Liver (tissue), 9 donors: ENCODE measurements around the gene SECTM1. TPM values are rescaled to one million over a fixed set of nuclear protein-coding genes. Genes with fewer than 3 reads are reported as not detected.

Experiments
- DNase-seq: peaks from one replicate; pipeline ENCODE4 v3.0.0-alpha.2; 2017; ENCODE audit warnings: low spot score
- H3K27ac ChIP-seq, 2 donors: one replicate each; pipeline ENCODE4 v1.7.0; 2013; ENCODE audit warnings: inconsistent platforms in 2 of 2, low read length in 2 of 2, control low read depth in 1 of 2, low read depth in 1 of 2, mild to moderate bottlenecking in 1 of 2
- H3K27me3 ChIP-seq, 4 donors: one replicate each; pipeline versions ENCODE4 v1.6.1 to v1.7.0; 2013; ENCODE audit warnings: low read length in 3 of 4, inconsistent platforms in 1 of 4, mild to moderate bottlenecking in 1 of 4, moderate library complexity in 1 of 4; ENCODE audit not compliant: control insufficient read depth in 4 of 4, insufficient read depth in 4 of 4
- H3K36me3 ChIP-seq, 4 donors: one replicate each; pipeline versions ENCODE4 v1.6.1 to v1.7.0; 2013; ENCODE audit warnings: low read length in 3 of 4, mild to moderate bottlenecking in 3 of 4, low read depth in 1 of 4, moderate library complexity in 1 of 4; ENCODE audit not compliant: control insufficient read depth in 4 of 4, insufficient read depth in 3 of 4
- H3K4me1 ChIP-seq, 4 donors: one replicate each; pipeline versions ENCODE4 v1.6.1 to v1.7.0; 2013; ENCODE audit warnings: low read length in 3 of 4, mild to moderate bottlenecking in 3 of 4, moderate library complexity in 1 of 4; ENCODE audit not compliant: control insufficient read depth in 4 of 4, insufficient read depth in 4 of 4
- H3K4me3 ChIP-seq, 3 donors: one replicate each; pipeline versions ENCODE4 v1.6.1 to v1.7.0; 2013; ENCODE audit warnings: low read length in 3 of 3, control low read depth in 1 of 3, low read depth in 1 of 3, mild to moderate bottlenecking in 1 of 3
- H3K9ac ChIP-seq, 2 donors: one replicate each; pipeline ENCODE4 v1.7.0; 2013; ENCODE audit warnings: low read length in 2 of 2, mild to moderate bottlenecking in 2 of 2, moderate library complexity in 2 of 2, control low read depth in 1 of 2, low read depth in 1 of 2
- H3K9me3 ChIP-seq, 4 donors: one replicate each; pipeline versions ENCODE4 v1.6.1 to v1.7.0; 2013; ENCODE audit warnings: low read length in 3 of 4; ENCODE audit not compliant: control insufficient read depth in 4 of 4
- ATF3 ChIP-seq: IDR thresholded peaks from 2 replicates; pipeline ENCODE4 v1.6.1; 2016; ENCODE audit warnings: antibody characterized with exemption
- CTCF ChIP-seq: fragments of 150-350 bp; IDR thresholded peaks from 2 replicates; pipeline ENCODE4 v1.5.1; 2017; ENCODE audit warnings: improper control_type of control experiment, low read depth, low read length; ENCODE audit not compliant: missing input control
- FOXA1 ChIP-seq: IDR thresholded peaks from 2 replicates; pipeline ENCODE4 v1.6.1; 2016; ENCODE audit warnings: antibody characterized with exemption
- FOXA2 ChIP-seq: IDR thresholded peaks from 2 replicates; pipeline ENCODE4 v1.6.1; 2016; ENCODE audit warnings: antibody characterized with exemption
- GABPA ChIP-seq, 2 donors: IDR thresholded peaks in 1 of 2; conservative IDR thresholded peaks in 1 of 2; 2 replicates each; pipeline ENCODE4 v1.6.1; 2016; ENCODE audit warnings: antibody characterized with exemption in 2 of 2, mild to moderate bottlenecking in 1 of 2, moderate library complexity in 1 of 2
- HNF4A ChIP-seq, 2 donors: conservative IDR thresholded peaks; 2 replicates each; pipeline ENCODE4 v1.6.1; 2016; ENCODE audit warnings: antibody characterized with exemption in 2 of 2, mild to moderate bottlenecking in 2 of 2
- HNF4G ChIP-seq: IDR thresholded peaks from 2 replicates; pipeline ENCODE4 v1.6.1; 2016; ENCODE audit warnings: antibody characterized with exemption
- NR2F2 ChIP-seq: IDR thresholded peaks from 2 replicates; pipeline ENCODE4 v1.6.1; 2016; ENCODE audit warnings: antibody characterized with exemption
- RAD21 ChIP-seq, 2 donors: IDR thresholded peaks; 2 replicates each; pipeline ENCODE4 v1.6.1; 2016; ENCODE audit warnings: antibody characterized with exemption in 2 of 2, mild to moderate bottlenecking in 2 of 2
- REST ChIP-seq: IDR thresholded peaks from 2 replicates; pipeline ENCODE4 v1.6.1; 2016; ENCODE audit warnings: antibody characterized with exemption, mild to moderate bottlenecking
- RXRA ChIP-seq, 2 donors: IDR thresholded peaks; 2 replicates each; pipeline ENCODE4 v1.6.1; 2017 to 2018; ENCODE audit warnings: antibody characterized with exemption in 2 of 2, mild to moderate bottlenecking in 1 of 2
- SP1 ChIP-seq: IDR thresholded peaks from 2 replicates; pipeline ENCODE4 v1.6.1; 2018; ENCODE audit warnings: antibody characterized with exemption, mild to moderate bottlenecking
- YY1 ChIP-seq: IDR thresholded peaks from 2 replicates; pipeline ENCODE4 v1.6.1; 2016; ENCODE audit warnings: antibody characterized with exemption, mild to moderate bottlenecking
- WGBS: extraction: QIAGEN DNeasy Blood & Tissue Kit; methylation state at CpG from one replicate; pipeline ENCODE4 v1.1.7; 2013; 5-methylcytosine and 5-hydroxymethylcytosine counted together
- polyA plus RNA-seq, 2 donors: library from polyadenylated mRNA; stranded (reverse) in 1 of 2; unstranded in 1 of 2; fragments of 200-250 nt in 1 of 2; fragments of >200 nt in 1 of 2; fragmentation: Nextera tagmentation in 1 of 2; extraction: Ambion mirVana in 1 of 2; gene quantifications; one replicate each; pipeline versions ENCODE4 v1.2.1 to v1.2.3, GENCODE V29; 2013 to 2015
- total RNA-seq, 2 donors: library from RNA; depleted of rRNA; stranded (reverse); fragments of >200 nt; gene quantifications; one replicate each; pipeline ENCODE4 v1.2.3, GENCODE V29; 2014
- TF ChIP-seq, protein P1 (sequence below): IDR thresholded peaks from 2 replicates; pipeline ENCODE4 v1.6.1; 2016; ENCODE audit warnings: antibody characterized with exemption
- TF ChIP-seq, protein P2 (sequence below): IDR thresholded peaks from 2 replicates; pipeline ENCODE4 v1.6.1; 2016; ENCODE audit warnings: antibody characterized with exemption
- donor health status: healthy.
- donor health status: healthy.
- donor health status: healthy.
- donor health status: healthy.
- donor health status: healthy.

The SECTM1 gene
- total and polyA plus RNA-seq, 4 donors = 1.3 to 14.2 (median 4.6) TPM

- H3K9ac ChIP-seq = no peak overlapping the region
- DNase-seq = no peak
- no peak overlapping the region for H3K4me3 ChIP-seq
- H3K36me3 ChIP-seq = no peaks in the 10 kb centered on the region
- no peaks in the 10 kb centered on the region for H3K9me3 ChIP-seq
- H3K4me1 ChIP-seq = peaks cover 0 to 9% (median 3%) of the 10 kb centered on the region in 4 donors
- TF ChIP-seq RXRA (IDR thresholded peaks at IDR 0.05) (no peak), FOXA1 (no peak), REST (no peak), HNF4A (conservative IDR thresholded peaks at IDR 0.05) (peak; percentile 45 to 66), CTCF (no peak), YY1 (no peak), SP1 (no peak)
- TF ChIP-seq, protein P1, sequence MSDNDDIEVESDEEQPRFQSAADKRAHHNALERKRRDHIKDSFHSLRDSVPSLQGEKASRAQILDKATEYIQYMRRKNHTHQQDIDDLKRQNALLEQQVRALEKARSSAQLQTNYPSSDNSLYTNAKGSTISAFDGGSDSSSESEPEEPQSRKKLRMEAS = no peak
- WGBS = 69% methylated on average over 27 of the region's 27 CpGs
- H3K27me3 ChIP-seq = no peaks in the 10 kb centered on the region
- H3K27ac ChIP-seq = no peak overlapping the region
Measured at GRCh38 chr17:82309656-82310570, 23.7 kb downstream of the SECTM1 start.

DNA sequence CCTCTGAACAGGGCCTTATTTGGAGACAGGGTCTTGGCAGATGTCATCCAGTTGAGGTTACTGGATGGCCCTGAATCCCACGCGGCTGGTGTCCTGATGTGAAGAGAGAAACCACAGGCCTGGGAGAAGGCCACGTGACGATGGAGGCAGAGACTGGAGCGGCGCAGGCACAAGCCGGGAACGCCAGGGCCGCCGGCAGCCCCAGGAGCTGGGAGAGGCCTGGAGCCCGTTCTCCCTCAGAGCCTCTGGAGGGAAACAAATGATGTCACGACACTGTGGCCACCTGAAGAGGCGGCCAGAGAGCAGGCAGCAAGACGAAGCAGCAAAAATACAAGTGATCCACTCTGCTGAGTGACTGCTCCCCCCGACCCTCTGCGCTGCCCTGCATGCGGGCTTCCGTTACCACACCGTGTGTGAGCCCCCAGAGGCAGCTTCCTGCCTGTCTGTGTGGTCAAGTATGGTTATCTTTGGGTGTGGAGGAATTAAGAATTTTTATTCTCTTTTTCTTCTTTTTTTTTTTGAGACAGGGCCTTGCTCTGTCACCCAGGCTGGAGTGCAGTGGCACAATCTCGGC is 27.8 kb downstream of the SECTM1 start:
- no peak for DNase-seq
- no peak overlapping the region for H3K27ac ChIP-seq
- TF ChIP-seq RAD21 (IDR thresholded peaks at IDR 0.05) = no peak
- no peak for TF ChIP-seq YY1
- no peak for TF ChIP-seq HNF4A (conservative IDR thresholded peaks at IDR 0.05)
- TF ChIP-seq REST = no peak
- TF ChIP-seq, protein P2, sequence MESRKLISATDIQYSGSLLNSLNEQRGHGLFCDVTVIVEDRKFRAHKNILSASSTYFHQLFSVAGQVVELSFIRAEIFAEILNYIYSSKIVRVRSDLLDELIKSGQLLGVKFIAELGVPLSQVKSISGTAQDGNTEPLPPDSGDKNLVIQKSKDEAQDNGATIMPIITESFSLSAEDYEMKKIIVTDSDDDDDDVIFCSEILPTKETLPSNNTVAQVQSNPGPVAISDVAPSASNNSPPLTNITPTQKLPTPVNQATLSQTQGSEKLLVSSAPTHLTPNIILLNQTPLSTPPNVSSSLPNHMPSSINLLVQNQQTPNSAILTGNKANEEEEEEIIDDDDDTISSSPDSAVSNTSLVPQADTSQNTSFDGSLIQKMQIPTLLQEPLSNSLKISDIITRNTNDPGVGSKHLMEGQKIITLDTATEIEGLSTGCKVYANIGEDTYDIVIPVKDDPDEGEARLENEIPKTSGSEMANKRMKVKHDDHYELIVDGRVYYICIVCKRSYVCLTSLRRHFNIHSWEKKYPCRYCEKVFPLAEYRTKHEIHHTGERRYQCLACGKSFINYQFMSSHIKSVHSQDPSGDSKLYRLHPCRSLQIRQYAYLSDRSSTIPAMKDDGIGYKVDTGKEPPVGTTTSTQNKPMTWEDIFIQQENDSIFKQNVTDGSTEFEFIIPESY = no peak
- no peak for TF ChIP-seq FOXA1
- TF ChIP-seq FOXA2 = no peak
- TF ChIP-seq GABPA (IDR thresholded peaks at IDR 0.05 in 1 of 2, conservative IDR thresholded peaks at IDR 0.05 in 1 of 2) = no peak
- TF ChIP-seq NR2F2 = no peak
- TF ChIP-seq RXRA (IDR thresholded peaks at IDR 0.05) = no peak
- no peak for TF ChIP-seq CTCF
- no peak for TF ChIP-seq HNF4G
- TF ChIP-seq ATF3 = no peak

More for the DNA sequence above, 27.8 kb downstream of the SECTM1 start:
- Histone ChIP-seq H3K4me1 (peaks cover 4 to 18% (median 11%) of the 10 kb centered on the region in 4 donors), H3K9me3 (no peaks in the 10 kb centered on the region), H3K4me3 (no peak overlapping the region), H3K36me3 (no peaks in the 10 kb centered on the region), H3K27me3 (no peaks in the 10 kb centered on the region), H3K9ac (no peak overlapping the region)
- 86% methylated on average over 20 of the region's 20 CpGs for WGBS
